NCI-H345 treated with DMSO at 0.1 percent for 48 hours (cell line): ENCODE measurements around the gene PRKD2.
"Not testable (repeated sequence)": the region's sequence is repeated elsewhere in the genome, so short reads cannot be mapped to it uniquely, and the experiment has no call there.

Experiments
- DNase-seq: peaks from one replicate; lab custom pipeline; 2025; ENCODE audit not compliant: unreplicated experiment; lab: John Stamatoyannopoulos, UW

The PRKD2 gene

GRCh38 chr19:46717034-46717715 is at the start of gene PRKD2:
PRKD2 (minus strand) TSS chr19:46717114; CDS start chr19:46716370, 744 bp downstream.
- DNase-seq = peak; percentile 35

- DNase-seq = no peak
These were observed 47.9 kb upstream of the PRKD2 start for GRCh38 chr19:46764817-46765291.

GRCh38 chr19:46762245-46762890 is 45.5 kb upstream of the PRKD2 start:
- DNase-seq = no peak

GRCh38 chr19:46761418-46761831 is 44.5 kb upstream of the PRKD2 start:
- DNase-seq = no peak

GRCh38 chr19:46760897-46761296 is 44.0 kb upstream of the PRKD2 start:
- not testable (repeated sequence) for DNase-seq

GRCh38 chr19:46760363-46760762 is 43.4 kb upstream of the PRKD2 start:
- DNase-seq = no peak

- no peak for DNase-seq
These were observed 43.0 kb upstream of the PRKD2 start for GRCh38 chr19:46759817-46760333.

GRCh38 chr19:46759206-46759605 is 42.3 kb upstream of the PRKD2 start:
- DNase-seq = no peak

GRCh38 chr19:46756544-46756888 is 39.6 kb upstream of the PRKD2 start:
- DNase-seq = no peak

- no peak for DNase-seq
These were observed 39.1 kb upstream of the PRKD2 start for GRCh38 chr19:46755853-46756543.

GRCh38 chr19:46755077-46755852 is 38.4 kb upstream of the PRKD2 start:
- DNase-seq = no peak

- DNase-seq = peak; percentile 5
These were observed 36.7 kb upstream of the PRKD2 start for GRCh38 chr19:46753420-46754155.

- no peak for DNase-seq
These were observed 31.6 kb upstream of the PRKD2 start for GRCh38 chr19:46748325-46749109.

GRCh38 chr19:46746281-46747057 is 29.6 kb upstream of the PRKD2 start, which contains the start of gene STRN4:
STRN4 (minus strand) TSS chr19:46746450; CDS start chr19:46746430, 20 bp downstream.
- no peak for DNase-seq

GRCh38 chr19:46745521-46746280 is 28.8 kb upstream of the PRKD2 start, which contains the start of gene FKRP:
FKRP (plus strand) TSS chr19:46746057; CDS start chr19:46755451, 9,394 bp downstream.
- no peak for DNase-seq

GRCh38 chr19:46745030-46745429 is 28.1 kb upstream of the PRKD2 start:
- DNase-seq = no peak

- no peak for DNase-seq
These were observed 27.2 kb upstream of the PRKD2 start for GRCh38 chr19:46744005-46744691.
